ENCODE data around the gene RUNX2. TPM values are rescaled to one million over a fixed set of nuclear protein-coding genes. Genes with fewer than 3 reads are reported as not detected.

RUNX2 gene
- total and polyA plus RNA-seq, 2 experiments from 2014 or later, result 0.66 to 1.7 TPM

GRCh38 chr6:45387236-45387635 lies 59.1 kb downstream of the RUNX2 start:
- no peaks in the 10 kb centered on the region for H3K79me2 ChIP-seq (replicated peaks; ENCODE audit: insufficient read depth)
- no peak overlapping the region for H2AFZ ChIP-seq
- DNase-seq (ENCODE audit: low spot score) (no peak), ATAC-seq (no peak)
- H3K4me1 Mint-ChIP-seq, result no peaks in the 10 kb centered on the region
- no peaks in the 10 kb centered on the region for H3K4me1 ChIP-seq (ENCODE audit: insufficient read depth)
- H4K20me1 ChIP-seq (replicated peaks; ENCODE audit: insufficient read depth), result no peaks in the 10 kb centered on the region
- H3K4me3 ChIP-seq, result no peak overlapping the region
- no peaks in the 10 kb centered on the region for H3K9me3 Mint-ChIP-seq
- no peak overlapping the region for H3K4me3 Mint-ChIP-seq
- no peaks in the 10 kb centered on the region for H3K36me3 ChIP-seq (ENCODE audit: insufficient read depth)
- H3K4me2 ChIP-seq, result no peak overlapping the region
- no peak for TF ChIP-seq REST (IDR thresholded peaks at IDR 0.05; ENCODE audit: unreplicated experiment)
- no peak for TF ChIP-seq POLR2AphosphoS5 (IDR thresholded peaks at IDR 0.05; ENCODE audit: low read depth)
- no peak for TF ChIP-seq ZNF331 (CRISPR knock-in tag; IDR thresholded peaks at IDR 0.05; ENCODE audit: low read depth)
- TF ChIP-seq, protein P1, sequence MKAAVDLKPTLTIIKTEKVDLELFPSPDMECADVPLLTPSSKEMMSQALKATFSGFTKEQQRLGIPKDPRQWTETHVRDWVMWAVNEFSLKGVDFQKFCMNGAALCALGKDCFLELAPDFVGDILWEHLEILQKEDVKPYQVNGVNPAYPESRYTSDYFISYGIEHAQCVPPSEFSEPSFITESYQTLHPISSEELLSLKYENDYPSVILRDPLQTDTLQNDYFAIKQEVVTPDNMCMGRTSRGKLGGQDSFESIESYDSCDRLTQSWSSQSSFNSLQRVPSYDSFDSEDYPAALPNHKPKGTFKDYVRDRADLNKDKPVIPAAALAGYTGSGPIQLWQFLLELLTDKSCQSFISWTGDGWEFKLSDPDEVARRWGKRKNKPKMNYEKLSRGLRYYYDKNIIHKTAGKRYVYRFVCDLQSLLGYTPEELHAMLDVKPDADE (IDR thresholded peaks at IDR 0.05), result no peak
- TF ChIP-seq EZH2 (IDR thresholded peaks at IDR 0.05; ENCODE audit: low read depth, unreplicated experiment), result no peak
- TF ChIP-seq STAT1 (IDR thresholded peaks at IDR 0.05; ENCODE audit: unreplicated experiment), result no peak
- TF ChIP-seq ZNF114 (CRISPR knock-in tag; IDR thresholded peaks at IDR 0.05), result no peak
- TF ChIP-seq EZH2phosphoT487 (IDR thresholded peaks at IDR 0.05; ENCODE audit: unreplicated experiment), result no peak
- no peak for TF ChIP-seq JUNB (IDR thresholded peaks at IDR 0.05; ENCODE audit: unreplicated experiment)
- no peak for TF ChIP-seq CREB1 (CRISPR knock-in tag; IDR thresholded peaks at IDR 0.05; ENCODE audit: low read depth)
- no peaks in the 10 kb centered on the region for H3F3A ChIP-seq (replicated peaks; ENCODE audit: low read depth)
- H3K27me3 Mint-ChIP-seq (ENCODE audit: insufficient read depth, low read depth, poor library complexity), result no peaks in the 10 kb centered on the region
- H3K27ac Mint-ChIP-seq, result no peak overlapping the region
- no peaks in the 10 kb centered on the region for H3K36me3 Mint-ChIP-seq (ENCODE audit: low read depth)
- H3K9me2 ChIP-seq (ENCODE audit: insufficient read depth), result no peaks in the 10 kb centered on the region
- H3K27ac ChIP-seq (ENCODE audit: low read depth), result no peak overlapping the region
- no peaks in the 10 kb centered on the region for H3K27me3 ChIP-seq (ENCODE audit: insufficient read depth)

DNA sequence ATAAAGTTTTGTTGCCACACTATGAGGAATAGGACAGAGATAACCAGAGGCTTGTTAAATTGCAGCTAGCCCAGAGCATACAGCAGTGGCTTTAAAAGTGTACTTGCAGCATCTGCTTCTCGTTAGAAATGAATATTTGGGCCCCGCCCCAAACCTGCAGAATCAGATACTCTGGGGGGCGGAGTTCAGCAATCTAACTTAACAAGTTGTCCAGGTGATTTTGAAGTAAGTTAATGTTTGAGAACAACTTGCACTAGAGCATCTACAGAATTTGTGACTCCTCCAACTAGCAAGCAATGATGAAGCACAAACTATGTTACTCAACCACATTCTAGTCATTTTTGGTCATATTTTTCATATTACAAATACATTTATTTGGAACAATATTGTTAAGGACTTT lies 60.2 kb downstream of the RUNX2 start:
- Histone ChIP-seq H3K4me3 (no peak overlapping the region), H3K4me1 (ENCODE audit: insufficient read depth) (no peaks in the 10 kb centered on the region), H3F3A (replicated peaks; ENCODE audit: low read depth) (no peaks in the 10 kb centered on the region), H3K79me2 (replicated peaks; ENCODE audit: insufficient read depth) (no peaks in the 10 kb centered on the region), H3K27me3 (ENCODE audit: insufficient read depth) (no peaks in the 10 kb centered on the region), H2AFZ (peak overlapping the region; percentile 21; the same call in 1 of the 2 replicates), H3K36me3 (ENCODE audit: insufficient read depth) (no peaks in the 10 kb centered on the region), H3K27ac (ENCODE audit: low read depth) (no peak overlapping the region), H4K20me1 (replicated peaks; ENCODE audit: insufficient read depth) (no peaks in the 10 kb centered on the region), H3K4me2 (no peak overlapping the region), H3K9me2 (ENCODE audit: insufficient read depth) (no peaks in the 10 kb centered on the region)
- Mint-ChIP-seq H3K4me1 (no peaks in the 10 kb centered on the region), H3K27ac (no peak overlapping the region), H3K9me3 (no peaks in the 10 kb centered on the region; the same call in 2 of the 3 replicates), H3K36me3 (ENCODE audit: low read depth) (no peaks in the 10 kb centered on the region), H3K27me3 (ENCODE audit: insufficient read depth, low read depth, poor library complexity) (no peaks in the 10 kb centered on the region), H3K4me3 (no peak overlapping the region)
- DNase-seq (ENCODE audit: low spot score) (peak; percentile 20), ATAC-seq (no peak)
- TF ChIP-seq REST (IDR thresholded peaks at IDR 0.05; ENCODE audit: unreplicated experiment), result no peak
- TF ChIP-seq ZNF331 (CRISPR knock-in tag; IDR thresholded peaks at IDR 0.05; ENCODE audit: low read depth), result no peak
- no peak for TF ChIP-seq POLR2AphosphoS5 (IDR thresholded peaks at IDR 0.05; ENCODE audit: low read depth)
